ENCODE measurements around the gene IPMK. TPM values are rescaled to one million over a fixed set of nuclear protein-coding genes. Genes with fewer than 3 reads are reported as not detected.
A peak's percentile ranks its signal among the peaks of the same experiment; 100 is the strongest.

IPMK gene
- total RNA-seq, 1 donor from 2014 or later, result 11.1 TPM

DNA sequence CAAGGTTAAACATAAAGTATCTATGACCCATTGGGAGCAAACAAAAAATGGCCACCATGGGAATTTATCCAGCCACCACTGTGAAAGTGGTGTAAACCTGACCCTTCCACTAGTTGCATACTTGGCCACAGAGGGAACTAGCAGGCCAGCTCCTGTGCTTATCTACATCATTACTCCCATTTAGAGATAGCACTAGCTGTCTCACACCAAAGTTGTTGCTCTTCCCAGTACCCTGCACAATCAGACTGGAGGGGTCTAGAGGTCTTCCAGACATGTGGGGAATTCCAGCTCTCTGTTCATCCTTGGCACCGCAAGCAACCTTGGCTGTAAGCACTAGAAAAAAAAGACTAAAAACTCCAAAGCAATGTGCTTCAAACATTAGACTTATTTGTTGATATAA, 113.9 kb downstream of the IPMK start:
- no peak for DNase-seq (ENCODE audit: low read depth)

DNA sequence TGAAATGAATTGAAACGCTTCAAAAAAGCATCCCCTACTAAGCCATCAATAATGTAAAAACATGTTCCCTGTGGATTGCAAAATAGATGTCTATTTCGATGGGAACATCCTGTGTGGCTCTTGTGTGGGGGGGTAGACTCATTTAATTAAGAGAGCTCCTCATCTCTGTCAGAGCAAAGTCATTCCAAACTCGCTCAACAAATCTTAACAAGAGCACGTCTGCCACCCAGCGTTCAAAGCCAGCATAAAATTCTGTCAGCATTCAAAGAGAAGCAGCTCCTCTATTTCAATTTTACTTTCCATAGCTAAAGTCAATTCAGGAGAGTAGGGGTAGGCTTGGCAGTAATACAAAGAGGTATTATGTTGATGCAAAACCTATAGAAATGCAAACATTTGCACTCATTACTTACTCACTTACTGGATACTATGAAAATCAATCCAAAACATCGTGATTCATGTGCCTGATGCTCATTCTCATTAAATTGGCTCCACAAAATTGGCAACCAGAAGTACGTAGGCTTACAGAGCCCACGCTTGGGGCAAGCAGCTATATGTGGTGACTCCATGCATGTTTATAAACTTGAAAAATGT, 114.9 kb downstream of the IPMK start:
- peak; percentile 65 for DNase-seq (ENCODE audit: low read depth)

DNA sequence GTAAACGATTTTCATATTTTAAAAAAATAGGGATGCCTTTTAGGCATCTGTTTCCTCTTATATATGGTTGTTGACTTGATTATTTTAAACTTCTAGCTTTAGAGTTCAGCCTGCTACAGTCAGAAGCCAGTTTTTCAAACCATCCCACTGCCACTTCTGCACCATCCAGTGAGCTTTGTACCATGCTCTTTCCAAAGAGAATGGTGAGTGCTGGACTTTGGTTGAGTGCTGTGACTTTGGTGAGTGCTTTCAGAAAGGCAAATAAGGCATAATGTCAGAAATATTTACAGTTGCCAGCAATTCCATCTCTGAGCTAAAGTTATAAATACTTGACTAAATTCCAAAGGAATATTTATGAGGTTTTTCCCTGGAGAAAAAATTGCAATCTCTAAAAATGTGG, 117.4 kb downstream of the IPMK start:
- no peak for DNase-seq (ENCODE audit: low read depth)

DNA sequence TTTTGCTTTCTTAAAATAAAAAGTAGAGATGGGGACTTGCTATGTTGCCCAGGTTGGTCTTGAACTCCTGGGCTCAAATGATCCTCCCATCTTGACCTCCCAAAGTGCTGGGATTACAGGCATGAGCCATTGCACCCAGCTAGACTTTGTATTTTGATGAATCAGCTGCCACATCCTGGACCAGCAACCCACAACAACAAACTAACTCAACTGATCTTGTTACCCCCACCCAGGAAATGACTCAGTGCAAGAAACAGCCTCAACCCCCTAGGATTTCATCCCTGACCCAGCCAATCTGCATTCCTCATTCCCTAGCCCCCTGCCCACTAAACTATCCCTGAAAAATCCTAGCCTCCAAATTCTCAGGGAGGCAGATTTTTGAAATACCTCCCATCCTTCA, 123.8 kb downstream of the IPMK start:
- DNase-seq (ENCODE audit: low read depth), result peak; percentile 18

Other genes starting within 250 kb of the IPMK start
- 25.0 and 42.2 TPM in 2 replicates for gene CISD1, start 1.3 kb upstream of the IPMK start, total RNA-seq
- gene UBE2D1, start 67.1 kb upstream of the IPMK start, total RNA-seq, result 16.3 and 29.4 TPM in 2 replicates
- gene TFAM, start 117.5 kb upstream of the IPMK start, total RNA-seq, result 33.3 and 41.0 TPM in 2 replicates
- gene BICC1, start 245.0 kb upstream of the IPMK start, total RNA-seq, result 248 and 609 TPM in 2 replicates